Coronary artery (tissue), 2 donors: ENCODE data around the gene UBA6.
"Not testable (repeated sequence)": the region's sequence is repeated elsewhere in the genome, so short reads cannot be mapped to it uniquely, and the experiment has no call there.

Experiments used
- DNase-seq: peaks from one replicate; pipeline ENCODE4 v3.0.0-alpha.2; 2017; ENCODE audit warnings: low spot score
- H3K27ac ChIP-seq, 2 donors: fragments of 200-600 bp; sonication (generic); one replicate each; pipeline ENCODE4 v1.5.1; 2016 to 2019
- H3K4me3 ChIP-seq: fragments of 200-600 bp; sonication (generic); 2 replicates; pipeline ENCODE4 v1.5.1; 2016; ENCODE audit warnings: mild to moderate bottlenecking, moderate library complexity
- CTCF ChIP-seq: fragments of 200-600 bp; sonication (generic); IDR thresholded peaks from one replicate; pipeline ENCODE4 v1.5.1; 2019; ENCODE audit warnings: antibody characterized with exemption

Gene UBA6

GRCh38 chr4:67736262-67736661 is 35.3 kb upstream of the UBA6 start:
- Histone ChIP-seq H3K4me3 (no peak overlapping the region), H3K27ac (no peak overlapping the region)
- TF ChIP-seq CTCF = no peak
- no peak for DNase-seq

- TF ChIP-seq CTCF = no peak
- Histone ChIP-seq H3K4me3 (no peak overlapping the region), H3K27ac (no peak overlapping the region)
- no peak for DNase-seq
These were observed 34.4 kb upstream of the UBA6 start for GRCh38 chr4:67735325-67735724.

- DNase-seq, H3K4me3 ChIP-seq, H3K27ac ChIP-seq: not testable (repeated sequence)
These were observed 29.6 kb upstream of the UBA6 start for GRCh38 chr4:67730511-67730910.

- no peak for DNase-seq
- no peak for TF ChIP-seq CTCF
- Histone ChIP-seq H3K27ac (no peak overlapping the region), H3K4me3 (no peak overlapping the region)
These were observed 26.3 kb upstream of the UBA6 start for GRCh38 chr4:67727124-67727850.

- TF ChIP-seq CTCF = no peak
- H3K27ac ChIP-seq = no peak overlapping the region
- no peak overlapping the region for H3K4me3 ChIP-seq
- no peak for DNase-seq
These were observed 25.0 kb upstream of the UBA6 start for GRCh38 chr4:67725981-67726380.

GRCh38 chr4:67725132-67725531 is 24.2 kb upstream of the UBA6 start:
- DNase-seq = no peak
- Histone ChIP-seq H3K27ac (no peak overlapping the region), H3K4me3 (no peak overlapping the region)
- no peak for TF ChIP-seq CTCF

GRCh38 chr4:67723949-67724348 is 23.0 kb upstream of the UBA6 start:
- TF ChIP-seq CTCF = no peak
- no peak overlapping the region for H3K27ac ChIP-seq
- H3K4me3 ChIP-seq = no peak overlapping the region
- DNase-seq = no peak
